GM21576 (cell line): Measurements from ENCODE around the gene CCDC116.
"Not testable (repeated sequence)": the region's sequence is repeated elsewhere in the genome, so short reads cannot be mapped to it uniquely, and the experiment has no call there.

ENCODE experiments used
- ATAC-seq: cut with Tn5 transposase; IDR thresholded peaks from one replicate; pipeline ENCODE4 v1.9.1; 2021; ENCODE audit warnings: mild to moderate bottlenecking, moderate library complexity; ENCODE audit not compliant: unreplicated experiment

Gene CCDC116

GRCh38 chr22:21606775-21607174 lies 25.8 kb upstream of the CCDC116 start:
- no peak for ATAC-seq

- ATAC-seq: not testable (repeated sequence)
Observed at GRCh38 chr22:21609556-21610157, 22.9 kb upstream of the CCDC116 start.

- ATAC-seq: no peak
Observed at GRCh38 chr22:21611210-21611977, 21.2 kb upstream of the CCDC116 start.

GRCh38 chr22:21612858-21613257 lies 19.7 kb upstream of the CCDC116 start:
- no peak for ATAC-seq

- ATAC-seq: no peak
Observed at GRCh38 chr22:21613553-21614233, 18.9 kb upstream of the CCDC116 start.

- ATAC-seq: no peak
Observed at GRCh38 chr22:21615731-21616130, 16.8 kb upstream of the CCDC116 start.

GRCh38 chr22:21617337-21617736 lies 15.2 kb upstream of the CCDC116 start:
- not testable (repeated sequence) for ATAC-seq

- ATAC-seq: no peak
Observed at GRCh38 chr22:21621025-21621424, 11.5 kb upstream of the CCDC116 start.

GRCh38 chr22:21622011-21622918 lies 10.3 kb upstream of the CCDC116 start:
- ATAC-seq: no peak

GRCh38 chr22:21622919-21623647 lies 9.5 kb upstream of the CCDC116 start:
- ATAC-seq: no peak

GRCh38 chr22:21623648-21623970 lies 9.0 kb upstream of the CCDC116 start:
- ATAC-seq: no peak

GRCh38 chr22:21624120-21624879 lies 8.3 kb upstream of the CCDC116 start:
- ATAC-seq: no peak

- ATAC-seq: no peak
Observed at GRCh38 chr22:21624880-21625791, 7.4 kb upstream of the CCDC116 start.

- ATAC-seq: no peak
Observed at GRCh38 chr22:21626073-21626734, 6.4 kb upstream of the CCDC116 start.

- no peak for ATAC-seq
Observed at GRCh38 chr22:21626735-21627469, 5.7 kb upstream of the CCDC116 start.

GRCh38 chr22:21628386-21629254 lies 3.9 kb upstream of the CCDC116 start:
- ATAC-seq: no peak
